HG02798 (cell line): ENCODE data around the gene CBR1.
A peak's percentile ranks its signal among the peaks of the same experiment; 100 is the strongest.

Experiments used
- ATAC-seq: cut with Tn5 transposase; IDR thresholded peaks from one replicate; pipeline ENCODE4 v1.9.1; 2021; ENCODE audit warnings: mild to moderate bottlenecking; ENCODE audit not compliant: unreplicated experiment, poor library complexity

CBR1 gene

GRCh38 chr21:36069713-36070583, at the start of gene CBR1:
Gene CBR1, plus strand, starts transcription at chr21:36070024. Its CDS starts 92 bp downstream, at chr21:36070116.
- peak; percentile 93 for ATAC-seq

GRCh38 chr21:36021251-36021837, 48.5 kb upstream of the CBR1 start:
- ATAC-seq, result peak; percentile 62

- ATAC-seq, result no peak
These were observed 47.3 kb upstream of the CBR1 start for GRCh38 chr21:36022427-36023091.

GRCh38 chr21:36023092-36023480, 46.7 kb upstream of the CBR1 start:
- ATAC-seq, result no peak

GRCh38 chr21:36024782-36025181, 45.0 kb upstream of the CBR1 start:
- ATAC-seq, result no peak

GRCh38 chr21:36027347-36027746, 42.5 kb upstream of the CBR1 start:
- no peak for ATAC-seq

GRCh38 chr21:36028127-36029069, 41.4 kb upstream of the CBR1 start:
- ATAC-seq, result no peak

- ATAC-seq, result no peak
These were observed 40.5 kb upstream of the CBR1 start for GRCh38 chr21:36029309-36029708.

GRCh38 chr21:36030581-36031189, 39.1 kb upstream of the CBR1 start:
- ATAC-seq, result no peak

- ATAC-seq, result no peak
These were observed 37.0 kb upstream of the CBR1 start for GRCh38 chr21:36032647-36033406.

GRCh38 chr21:36034211-36034913, 35.5 kb upstream of the CBR1 start:
- ATAC-seq, result no peak

- no peak for ATAC-seq
These were observed 34.4 kb upstream of the CBR1 start for GRCh38 chr21:36035381-36035791.

- ATAC-seq, result no peak
These were observed 30.9 kb upstream of the CBR1 start for GRCh38 chr21:36038701-36039497.

- ATAC-seq, result no peak
These were observed 30.0 kb upstream of the CBR1 start for GRCh38 chr21:36039861-36040260.

- no peak for ATAC-seq
These were observed 29.4 kb upstream of the CBR1 start for GRCh38 chr21:36040389-36040788.

GRCh38 chr21:36041910-36042309, 27.9 kb upstream of the CBR1 start:
- ATAC-seq, result no peak

GRCh38 chr21:36044056-36044455, 25.8 kb upstream of the CBR1 start:
- ATAC-seq, result no peak

GRCh38 chr21:36045993-36046392, 23.8 kb upstream of the CBR1 start:
- ATAC-seq, result no peak
